ENCODE results near the gene HTR2B.
A peak's percentile ranks its signal among the peaks of the same experiment; 100 is the strongest.
"Not testable (repeated sequence)": the region's sequence is repeated elsewhere in the genome, so short reads cannot be mapped to it uniquely, and the experiment has no call there.

The HTR2B gene

DNA sequence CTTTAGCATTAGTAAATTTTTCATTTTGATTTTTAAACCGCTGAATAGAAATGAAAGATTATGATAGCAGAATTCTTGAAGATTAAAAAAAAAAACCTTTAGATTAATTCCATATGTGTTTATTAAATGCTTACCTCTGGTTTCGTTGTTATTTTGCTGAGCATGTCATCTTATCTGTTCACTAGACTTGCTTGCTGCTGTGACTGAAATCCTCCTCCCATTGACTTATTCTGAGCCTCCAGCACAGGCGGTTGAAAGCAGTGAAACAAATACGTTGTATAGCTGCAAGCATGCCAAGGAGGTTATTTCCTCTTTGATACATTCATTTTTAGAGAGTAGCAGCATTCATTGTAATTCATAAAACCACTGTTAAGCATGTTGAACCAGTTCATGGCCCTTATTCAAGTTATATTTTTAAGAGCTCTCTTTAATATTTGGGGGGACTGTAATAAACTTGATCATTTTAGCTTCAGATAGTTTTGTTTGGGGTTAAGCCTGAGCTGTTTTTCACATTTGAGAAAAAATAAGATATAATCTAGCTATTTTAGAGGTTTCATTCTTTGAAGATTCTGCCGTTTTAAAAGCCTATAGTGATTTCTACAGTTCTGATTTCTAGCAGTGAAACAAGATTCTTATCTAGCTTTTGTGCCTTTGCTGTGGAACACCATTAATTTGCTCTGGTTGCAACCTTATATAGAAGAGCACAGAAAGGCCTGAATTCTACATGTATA lies at the start of gene HTR2B:
Gene HTR2B, minus strand, starts transcription at position 205 of the 731 bp plus-strand sequence. CDS start 1,278 bp downstream, outside the sequence.
- no peak for DNase-seq

DNA sequence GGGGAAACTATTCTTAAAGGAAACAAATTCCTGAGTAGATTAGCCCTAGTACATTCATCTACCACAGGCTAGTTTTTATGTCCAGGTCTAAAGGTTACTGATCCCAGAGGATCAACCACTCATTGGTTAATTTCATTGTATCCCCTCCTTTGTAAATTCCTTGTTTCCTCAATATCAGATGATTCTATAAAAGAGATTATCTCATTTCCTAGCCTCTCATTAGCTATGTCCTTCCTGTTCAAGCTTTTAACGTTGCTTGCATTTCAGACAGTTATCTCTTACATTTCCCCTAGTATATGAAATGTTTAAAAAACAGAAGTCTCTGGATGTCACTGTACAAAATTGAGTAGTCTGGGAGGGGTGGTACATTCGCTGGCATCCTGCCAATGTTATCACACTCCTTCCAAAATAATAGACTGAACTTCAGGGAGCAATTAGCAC lies 49.4 kb upstream of the HTR2B start:
- no peak for DNase-seq

DNA sequence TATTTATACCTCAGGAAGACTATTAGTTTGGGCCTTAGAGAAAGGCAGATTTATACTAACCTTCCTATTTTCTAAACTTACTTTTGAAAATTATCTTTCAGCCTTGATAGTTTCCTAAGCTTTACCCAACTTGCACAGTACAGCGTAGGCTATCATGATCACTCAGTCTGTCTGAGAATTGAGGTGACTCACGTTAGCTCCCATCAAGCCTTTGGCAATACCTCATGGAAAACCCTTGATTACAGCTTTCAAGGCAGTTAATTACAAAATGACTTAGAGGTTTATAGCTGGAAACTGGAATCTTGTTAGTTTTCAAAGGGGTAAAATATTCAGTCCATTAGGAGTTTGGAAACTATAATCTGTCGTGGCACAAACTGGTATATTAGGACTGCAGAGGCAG lies 47.2 kb upstream of the HTR2B start:
- no peak for DNase-seq

GRCh38 chr2:231170055-231170454 lies 45.2 kb upstream of the HTR2B start:
- no peak for DNase-seq

- no peak for DNase-seq
These were observed 44.6 kb upstream of the HTR2B start for GRCh38 chr2:231169488-231169887.

- no peak for DNase-seq
These were observed 43.8 kb upstream of the HTR2B start for GRCh38 chr2:231168460-231169139.

GRCh38 chr2:231167745-231168459 lies 43.1 kb upstream of the HTR2B start:
- DNase-seq = peak; percentile 21

- DNase-seq = no peak
These were observed 38.7 kb upstream of the HTR2B start for GRCh38 chr2:231163414-231164095.

DNA sequence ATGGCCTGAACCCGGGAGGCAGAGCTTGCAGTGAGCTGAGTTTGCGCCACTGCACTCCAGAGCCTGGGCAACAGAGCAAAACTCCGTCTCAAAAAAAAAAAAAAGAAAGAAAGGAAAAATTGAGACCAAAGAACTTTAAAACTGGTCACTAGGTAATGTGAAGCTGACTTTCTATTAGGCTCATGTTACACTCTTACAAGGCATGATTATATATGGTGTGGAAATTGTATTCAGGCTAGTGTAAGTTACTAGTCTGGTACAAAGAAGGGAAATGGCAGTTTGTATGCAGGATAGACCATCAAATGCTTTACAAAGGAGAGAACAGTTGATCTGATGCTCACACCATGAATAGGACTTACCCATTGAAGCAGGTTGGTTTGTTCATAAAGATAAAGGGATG lies 38.2 kb upstream of the HTR2B start:
- DNase-seq = no peak

DNA sequence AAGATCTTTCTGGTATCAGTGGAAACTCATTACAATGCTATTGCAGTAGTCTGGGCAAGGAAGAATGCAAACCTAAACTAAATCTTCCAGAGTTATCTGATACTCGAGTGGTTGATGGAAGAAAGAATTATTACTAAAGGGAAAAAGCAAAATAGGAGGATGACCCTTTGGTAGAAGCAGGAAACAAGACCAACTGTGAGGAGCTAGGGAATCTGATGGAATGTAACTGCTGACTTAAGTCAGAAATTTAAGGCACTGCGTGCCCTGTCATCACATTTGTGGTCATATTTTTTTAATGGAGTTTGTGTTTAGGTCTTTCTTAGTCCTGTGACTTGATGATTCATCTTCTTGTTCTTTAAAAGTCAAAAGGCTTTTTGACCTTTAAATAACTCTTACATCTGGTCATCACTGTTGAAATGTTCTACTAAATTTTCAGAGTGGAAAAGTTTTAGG lies 37.1 kb upstream of the HTR2B start:
- DNase-seq = no peak

- DNase-seq = no peak
These were observed 36.5 kb upstream of the HTR2B start for GRCh38 chr2:231161252-231161839.

DNA sequence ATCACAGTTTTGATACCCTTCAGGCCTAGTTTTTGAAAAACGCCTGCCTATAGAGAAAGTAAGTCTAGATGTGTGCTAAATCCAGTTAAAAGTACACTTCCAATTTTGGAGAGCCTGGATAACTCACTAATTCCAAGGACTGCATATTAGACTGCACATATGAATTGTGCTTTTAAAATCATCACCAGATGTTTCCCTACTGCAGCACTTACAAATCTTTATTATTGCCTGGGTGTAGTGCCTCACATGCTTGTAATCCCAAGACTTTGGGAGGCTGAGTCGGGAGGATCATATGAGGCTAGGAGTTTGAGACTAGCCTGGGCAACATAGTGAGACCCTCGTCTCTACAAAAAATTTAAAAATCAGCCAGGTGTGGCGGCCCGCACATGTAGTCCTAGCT lies 35.9 kb upstream of the HTR2B start:
- DNase-seq = no peak

- no peak for DNase-seq
These were observed 34.5 kb upstream of the HTR2B start for GRCh38 chr2:231159306-231159705.

DNA sequence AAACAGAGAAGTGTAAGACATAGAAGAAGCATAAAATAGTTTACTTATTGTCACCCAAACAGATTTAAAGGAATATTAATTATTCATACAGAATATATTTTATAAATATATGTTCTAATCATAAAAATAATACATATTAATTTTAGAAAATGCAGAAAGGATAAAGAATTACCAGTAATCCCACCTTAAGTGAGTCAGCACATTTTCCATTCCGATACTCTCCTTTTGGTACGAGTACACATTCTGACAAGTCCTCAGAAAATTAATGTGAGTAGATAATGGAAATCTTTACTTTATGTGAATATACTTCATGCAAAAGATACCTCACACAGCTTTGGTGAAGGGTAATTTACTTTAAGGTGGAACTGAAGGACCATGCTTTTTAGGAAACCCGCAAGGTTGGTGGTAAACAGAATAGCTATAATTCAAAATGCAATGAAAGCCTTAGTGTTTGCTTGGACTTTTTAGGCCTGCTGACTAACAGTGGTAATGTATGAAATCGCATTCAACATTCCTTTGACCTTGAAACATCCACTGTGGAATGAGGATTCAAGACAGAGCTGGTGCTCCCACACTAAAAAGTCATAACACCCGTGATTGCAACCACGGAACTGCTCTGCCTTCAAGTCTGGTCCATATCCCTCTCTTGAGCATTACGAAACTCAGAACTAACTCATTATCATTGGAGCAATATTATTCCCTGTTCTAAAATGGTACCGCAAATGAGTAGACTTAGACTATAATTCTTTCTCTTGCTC lies 28.1 kb upstream of the HTR2B start:
- DNase-seq = no peak

DNA sequence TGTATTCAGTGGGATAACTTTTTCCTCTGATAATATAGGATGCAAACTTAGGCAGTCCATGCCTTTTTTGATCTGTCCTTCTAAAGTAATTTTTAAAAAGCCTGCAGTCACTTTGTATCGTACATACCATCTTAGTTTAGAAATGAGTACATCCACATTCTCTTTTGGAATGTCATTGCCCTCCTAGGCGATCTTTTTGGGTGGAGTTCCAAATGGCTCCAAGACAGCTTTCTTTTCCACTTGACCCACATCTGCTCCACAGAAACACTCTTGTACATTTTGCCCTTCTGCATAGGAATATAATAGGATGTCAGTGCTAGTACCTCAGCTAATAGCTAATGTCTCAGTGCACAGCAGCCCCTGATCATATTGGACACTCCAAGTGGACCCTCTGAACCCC lies 21.8 kb upstream of the HTR2B start:
- no peak for DNase-seq

GRCh38 chr2:231144896-231145295 lies 20.1 kb upstream of the HTR2B start:
- no peak for DNase-seq

DNA sequence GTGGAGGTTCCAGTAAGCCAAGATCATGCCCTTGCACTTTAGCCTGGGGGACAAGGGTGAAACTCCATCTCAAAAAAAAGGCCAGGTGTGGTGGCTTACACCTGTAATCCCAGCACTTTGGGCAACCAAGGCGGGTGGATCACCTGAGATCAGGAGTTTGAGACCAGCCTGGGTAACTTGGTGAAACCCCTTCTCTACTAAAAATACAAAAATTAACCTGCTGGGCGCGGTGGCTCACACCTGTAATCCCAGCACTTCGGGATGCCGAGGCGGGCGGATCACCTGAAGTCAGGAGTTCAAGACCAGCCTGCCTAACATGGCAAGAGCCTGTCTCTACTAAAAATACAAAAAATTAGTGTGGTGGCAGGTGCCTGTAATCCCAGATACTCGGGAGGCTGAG lies 16.0 kb upstream of the HTR2B start:
- DNase-seq = not testable (repeated sequence)

DNA sequence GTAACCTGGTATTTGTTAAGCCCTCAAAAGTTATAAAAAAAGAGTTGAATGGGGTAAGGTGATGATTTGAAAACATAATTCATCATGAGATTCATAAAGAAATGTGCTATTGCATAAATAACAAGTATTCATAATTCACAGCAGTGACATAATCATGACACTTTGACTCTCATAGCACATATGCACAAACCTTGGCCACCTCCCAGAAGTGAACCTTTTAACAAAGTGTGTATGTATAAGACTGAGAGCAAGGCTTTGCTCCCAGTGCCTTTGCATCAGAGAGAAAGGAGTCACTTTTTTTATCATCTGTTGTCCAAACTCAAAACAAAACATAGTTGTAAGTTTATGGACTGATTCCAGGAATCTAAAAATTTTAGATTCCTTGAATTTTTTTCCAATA lies 15.0 kb upstream of the HTR2B start:
- DNase-seq = no peak

DNA sequence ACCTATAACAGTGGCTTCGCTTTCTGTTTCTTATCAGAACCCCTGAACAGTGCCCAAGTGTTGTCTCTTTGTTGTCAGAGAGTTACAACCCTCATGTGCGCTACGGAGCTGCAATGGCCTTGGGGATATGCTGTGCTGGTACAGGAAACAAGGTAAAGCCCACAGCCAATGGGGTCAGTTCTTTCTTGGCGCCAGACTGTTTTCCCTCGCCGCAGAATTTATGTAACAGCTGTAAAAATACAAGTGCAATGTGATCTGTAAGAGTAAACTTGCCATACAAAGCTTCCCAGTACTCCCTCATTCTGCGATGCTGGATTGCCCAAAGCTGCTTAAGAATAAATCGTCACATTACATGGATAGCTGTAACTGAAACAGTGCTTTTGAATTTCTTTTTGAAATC lies 13.9 kb upstream of the HTR2B start:
- no peak for DNase-seq

- DNase-seq = no peak
These were observed 10.2 kb upstream of the HTR2B start for GRCh38 chr2:231134910-231135655.
